GM11168 (cell line): ENCODE measurements around the gene NPAS3.

ENCODE experiments used
- in situ Hi-C: fragments of 300-500 bp; cut with MboI; formaldehyde crosslinking; loops from one replicate; pipeline ENCODE4 v1.12.0; 2022; ENCODE audit warnings: low sequenced_read_pairs; ENCODE audit not compliant: unreplicated experiment

The NPAS3 gene

GRCh38 chr14:33404964-33405574 is 466.4 kb downstream of the NPAS3 start:
- in situ Hi-C loops = no loop called here

- in situ Hi-C loops = no loop called here
These were observed 468.1 kb downstream of the NPAS3 start for GRCh38 chr14:33406766-33407165.

- in situ Hi-C loops = no loop called here
These were observed 469.6 kb downstream of the NPAS3 start for GRCh38 chr14:33408291-33408690.

- in situ Hi-C loops = no loop called here
These were observed 473.8 kb downstream of the NPAS3 start for GRCh38 chr14:33412450-33412849.

- in situ Hi-C loops = no loop called here
These were observed 474.7 kb downstream of the NPAS3 start for GRCh38 chr14:33413381-33413780.

- in situ Hi-C loops = no loop called here
These were observed 475.4 kb downstream of the NPAS3 start for GRCh38 chr14:33414041-33414440.

GRCh38 chr14:33420051-33420627 is 481.5 kb downstream of the NPAS3 start:
- in situ Hi-C loops = no loop called here

- in situ Hi-C loops = no loop called here
These were observed 491.8 kb downstream of the NPAS3 start for GRCh38 chr14:33430414-33431035.

GRCh38 chr14:33432407-33433023 is 493.8 kb downstream of the NPAS3 start:
- in situ Hi-C loops = no loop called here

GRCh38 chr14:33433396-33433795 is 494.7 kb downstream of the NPAS3 start:
- in situ Hi-C loops = no loop called here

GRCh38 chr14:33435911-33436689 is 497.4 kb downstream of the NPAS3 start:
- in situ Hi-C loops = no loop called here

GRCh38 chr14:33441633-33442032 is 503.0 kb downstream of the NPAS3 start:
- in situ Hi-C loops = no loop called here

GRCh38 chr14:33444136-33444535 is 505.5 kb downstream of the NPAS3 start:
- in situ Hi-C loops = no loop called here

GRCh38 chr14:33449268-33449667 is 510.6 kb downstream of the NPAS3 start:
- in situ Hi-C loops = no loop called here

- in situ Hi-C loops = no loop called here
These were observed 511.2 kb downstream of the NPAS3 start for GRCh38 chr14:33449703-33450395.

GRCh38 chr14:33450416-33450815 is 511.7 kb downstream of the NPAS3 start:
- in situ Hi-C loops = no loop called here

- in situ Hi-C loops = no loop called here
These were observed 512.5 kb downstream of the NPAS3 start for GRCh38 chr14:33451211-33451610.

- in situ Hi-C loops = no loop called here
These were observed 514.3 kb downstream of the NPAS3 start for GRCh38 chr14:33452995-33453394.

- in situ Hi-C loops = no loop called here
These were observed 515.4 kb downstream of the NPAS3 start for GRCh38 chr14:33454022-33454595.

- in situ Hi-C loops = no loop called here
These were observed 516.0 kb downstream of the NPAS3 start for GRCh38 chr14:33454707-33455106.
